GM18508 (cell line): Measurements from ENCODE around the gene HRH3.

Source experiments
- ATAC-seq: cut with Tn5 transposase; IDR thresholded peaks from one replicate; pipeline ENCODE4 v1.9.1; 2021; ENCODE audit warnings: moderate number of reproducible peaks; ENCODE audit not compliant: insufficient read depth, unreplicated experiment

The HRH3 gene

DNA sequence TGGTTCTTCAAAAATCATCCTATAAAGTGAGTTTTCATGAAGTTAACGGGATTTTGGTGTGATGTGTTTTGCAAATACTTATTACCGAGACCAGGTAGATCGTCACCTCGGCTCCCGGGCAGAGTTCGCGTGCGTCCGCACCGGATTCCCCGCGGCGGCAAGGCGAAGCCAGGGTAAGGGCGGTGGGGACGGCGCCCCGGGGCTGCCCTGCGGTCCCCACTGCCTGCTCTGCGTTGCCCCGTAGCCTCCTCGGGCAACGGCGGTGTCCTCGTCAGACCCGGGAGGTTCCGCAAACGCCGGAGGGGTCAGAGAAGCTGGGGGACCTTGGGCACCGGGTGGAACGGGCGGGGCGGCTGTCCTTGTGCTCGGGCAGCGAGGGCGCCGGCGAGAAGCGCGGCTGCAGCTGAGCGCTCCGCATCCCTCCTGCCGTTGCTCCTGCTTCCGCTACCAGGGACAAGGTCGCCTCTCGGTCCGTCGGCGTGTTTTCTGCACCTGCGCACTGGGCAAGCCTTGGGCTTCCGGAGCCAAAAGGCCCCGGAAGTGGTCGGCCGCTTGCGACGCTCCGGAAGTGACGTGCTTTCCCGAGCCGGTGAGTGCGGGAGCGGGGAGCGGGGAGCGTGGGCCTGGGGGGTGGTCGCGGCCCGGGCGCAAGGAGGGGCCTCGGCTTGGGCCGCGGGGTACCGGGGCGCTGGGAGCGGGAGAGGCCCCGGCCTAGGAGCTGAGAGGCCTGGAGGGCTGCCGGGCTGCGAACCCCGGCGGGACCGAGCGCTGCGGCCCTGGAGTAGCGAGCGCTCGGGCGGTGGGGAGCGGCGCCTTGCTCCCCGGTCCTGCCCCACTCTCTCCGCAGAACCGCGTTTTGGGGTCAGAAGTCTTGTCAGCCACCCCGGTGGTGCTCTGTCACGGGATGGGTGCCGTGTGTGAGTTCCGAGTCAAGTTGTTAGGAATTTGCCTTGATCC lies 37.3 kb downstream of the HRH3 start, which contains the start of gene MTG2:
MTG2 (plus strand) TSS at position 560 of the 957 bp plus-strand sequence. CDS start 10,393 bp downstream, outside the sequence.
- ATAC-seq: no peak

GRCh38 chr20:62181808-62182207 lies 38.3 kb downstream of the HRH3 start:
- no peak for ATAC-seq

DNA sequence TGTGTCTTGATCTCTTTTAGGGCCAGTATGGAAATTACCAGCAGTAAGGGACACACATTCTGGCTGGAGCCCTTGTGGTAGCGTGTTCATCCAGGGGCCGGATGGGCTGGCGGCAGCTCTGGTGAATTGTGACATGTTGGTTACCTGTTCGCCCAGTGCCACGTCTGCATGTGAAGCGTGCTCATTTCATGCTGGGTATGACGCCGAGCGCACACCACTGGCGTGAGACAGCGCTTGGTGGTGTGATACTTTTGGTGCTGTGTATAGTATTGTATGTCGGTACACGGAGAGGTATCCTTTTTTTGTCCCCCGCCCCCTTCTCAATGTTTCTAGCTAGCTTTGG lies 40.9 kb downstream of the HRH3 start:
- ATAC-seq: no peak

- no peak for ATAC-seq
Measured at GRCh38 chr20:62178316-62179161, 41.5 kb downstream of the HRH3 start.

- ATAC-seq: no peak
Measured at GRCh38 chr20:62177307-62177706, 42.8 kb downstream of the HRH3 start.

DNA sequence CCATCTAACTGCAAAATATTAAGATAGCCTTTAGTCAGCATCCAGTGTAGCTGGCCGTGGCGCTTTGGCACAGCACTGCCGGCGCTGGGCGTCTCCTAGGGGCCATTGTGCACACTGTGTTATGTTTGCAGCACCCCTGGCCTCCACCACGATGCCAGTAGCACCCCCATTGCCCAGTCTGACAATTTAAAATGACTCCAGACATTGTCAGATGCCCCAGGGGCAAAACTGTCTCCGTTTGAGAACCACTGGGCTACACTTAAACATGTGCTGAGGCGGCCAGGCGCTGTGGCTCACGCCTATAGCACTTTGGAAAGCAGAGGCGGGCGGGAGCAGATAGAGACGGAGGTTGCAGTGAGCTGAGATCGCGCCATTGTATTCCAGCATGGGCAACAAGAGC lies 43.2 kb downstream of the HRH3 start:
- ATAC-seq: no peak

DNA sequence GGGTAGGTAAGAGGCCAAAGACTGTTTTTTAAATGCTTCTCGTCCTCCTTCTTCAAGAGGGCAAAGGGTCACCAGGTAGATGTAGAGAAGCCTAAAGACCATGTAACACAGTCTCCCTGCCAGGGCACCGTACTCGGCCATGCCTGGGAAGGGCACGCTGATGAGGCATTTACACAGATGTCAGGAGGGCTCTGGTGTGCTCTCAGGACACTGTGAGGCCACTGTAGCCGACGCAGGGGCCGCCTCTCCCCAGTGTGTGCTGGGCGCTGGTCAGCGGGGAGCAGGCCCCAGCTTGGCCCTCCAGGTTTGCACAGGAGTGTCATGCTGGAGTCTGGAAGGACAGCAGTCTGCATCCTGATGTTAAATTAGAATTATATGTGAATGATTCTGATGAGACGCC lies 44.4 kb downstream of the HRH3 start:
- no peak for ATAC-seq

DNA sequence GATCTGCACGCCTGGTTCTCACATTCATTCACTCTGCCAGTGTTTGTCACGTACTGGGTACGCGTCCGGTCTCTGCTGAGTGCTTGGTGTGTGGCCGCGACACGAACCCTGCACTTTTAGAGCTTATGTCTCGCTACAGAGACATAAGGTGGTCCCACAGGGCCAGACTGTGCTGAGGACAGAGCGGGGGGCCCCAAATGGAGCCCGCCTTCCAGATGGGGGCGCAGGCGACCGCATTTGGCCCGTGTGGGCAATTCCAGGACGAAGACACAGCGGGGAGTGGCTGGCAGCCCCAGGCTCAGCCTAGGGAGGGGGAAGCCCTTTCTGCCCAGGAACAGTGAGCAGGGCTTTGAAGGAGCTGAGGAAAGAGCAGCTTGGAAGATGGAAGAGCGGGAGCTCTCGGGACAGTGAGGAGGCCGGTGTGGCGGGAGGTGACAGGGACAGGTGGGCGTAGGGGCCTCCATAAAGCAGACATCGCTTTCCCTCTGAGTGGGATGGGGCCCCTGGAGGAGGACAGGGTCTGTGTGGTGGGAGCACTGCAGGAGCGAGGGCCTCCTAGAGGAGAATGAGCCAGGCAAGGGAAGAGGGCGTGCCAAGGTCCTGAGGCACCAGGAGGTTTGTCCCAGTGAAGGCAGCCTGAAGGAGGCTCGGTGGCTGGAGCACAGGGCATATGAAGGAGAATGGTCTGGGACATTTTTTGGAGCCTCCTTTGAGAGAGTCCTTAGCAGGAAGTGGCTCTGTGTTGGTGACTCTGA lies 45.0 kb downstream of the HRH3 start:
- no peak for ATAC-seq

DNA sequence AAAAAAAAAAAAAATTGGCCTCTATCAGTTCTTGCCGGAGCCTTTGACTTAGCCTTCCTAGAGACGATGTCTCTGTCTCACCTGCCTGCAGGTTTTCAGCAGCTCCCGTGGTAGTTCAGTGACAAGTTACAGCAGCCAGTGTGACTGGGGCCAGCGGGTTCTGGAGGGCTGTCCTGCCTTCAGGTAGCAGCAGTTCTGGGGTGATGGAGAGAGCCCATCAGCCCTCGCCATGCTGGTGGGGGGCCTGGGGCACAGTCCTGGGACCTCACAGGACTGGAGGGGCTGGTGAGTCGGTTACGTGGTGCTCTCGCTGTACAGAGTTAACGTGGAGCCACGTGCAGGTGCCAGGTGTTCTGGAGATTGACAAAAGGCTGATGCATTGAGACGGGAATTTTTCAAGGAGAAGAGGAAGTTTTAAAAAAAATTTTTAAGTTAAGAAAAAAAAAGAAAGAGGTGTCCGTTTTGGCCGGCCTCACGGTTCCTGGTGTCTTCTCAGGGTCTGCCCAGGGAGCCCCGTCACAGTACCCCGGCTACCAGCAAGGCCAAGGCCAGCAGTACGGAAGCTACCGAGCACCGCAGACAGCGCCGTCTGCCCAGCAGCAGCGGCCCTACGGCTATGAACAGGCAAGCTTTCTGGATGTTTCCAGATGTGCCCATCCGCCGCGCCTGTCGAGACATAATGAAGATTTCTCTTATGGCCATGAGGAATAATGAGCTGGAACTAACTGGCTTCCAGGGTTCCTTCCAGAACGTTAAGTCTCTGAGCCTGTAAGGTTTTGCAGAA lies 45.9 kb downstream of the HRH3 start:
- no peak for ATAC-seq

DNA sequence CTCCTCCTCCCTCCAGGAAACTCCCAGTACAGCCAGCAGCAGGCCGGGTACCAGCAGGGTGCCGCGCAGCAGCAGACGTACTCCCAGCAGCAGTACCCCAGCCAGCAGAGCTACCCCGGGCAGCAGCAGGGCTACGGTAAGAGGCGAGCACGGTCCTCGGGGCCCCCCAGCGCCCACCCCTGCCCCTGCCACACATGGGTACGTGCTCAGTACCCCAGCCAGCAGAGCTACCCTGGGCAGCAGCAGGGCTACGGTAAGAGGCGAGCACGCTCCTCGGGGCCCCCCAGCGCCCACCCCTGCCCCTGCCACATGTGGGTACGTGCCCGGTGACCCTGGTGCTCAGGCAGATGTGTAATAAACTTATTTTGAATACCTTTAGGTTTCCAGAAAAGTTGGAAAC lies 47.4 kb downstream of the HRH3 start:
- no peak for ATAC-seq

DNA sequence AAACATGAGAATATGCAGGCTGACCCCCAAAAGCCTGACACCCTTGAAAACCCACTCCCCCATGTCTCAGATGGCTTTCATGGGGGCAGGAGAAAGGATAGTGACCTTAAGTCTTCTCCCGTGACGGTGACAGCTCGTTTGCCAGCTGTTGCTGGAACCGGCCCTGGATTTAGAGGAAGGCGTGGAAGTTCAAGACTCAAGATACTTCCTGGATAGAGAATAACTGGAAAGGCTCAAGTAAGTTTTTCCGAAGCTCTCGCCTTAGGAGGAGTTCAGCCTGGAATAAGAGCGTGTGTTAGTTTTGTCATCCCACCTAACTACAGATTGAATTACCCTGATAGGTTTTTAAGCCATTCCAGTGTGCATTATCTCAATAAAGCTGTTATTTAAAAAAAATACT lies 48.8 kb downstream of the HRH3 start:
- no peak for ATAC-seq

GRCh38 chr20:62170536-62170935 lies 49.5 kb downstream of the HRH3 start:
- no peak for ATAC-seq

GRCh38 chr20:62168890-62169435 lies 51.1 kb downstream of the HRH3 start:
- no peak for ATAC-seq

DNA sequence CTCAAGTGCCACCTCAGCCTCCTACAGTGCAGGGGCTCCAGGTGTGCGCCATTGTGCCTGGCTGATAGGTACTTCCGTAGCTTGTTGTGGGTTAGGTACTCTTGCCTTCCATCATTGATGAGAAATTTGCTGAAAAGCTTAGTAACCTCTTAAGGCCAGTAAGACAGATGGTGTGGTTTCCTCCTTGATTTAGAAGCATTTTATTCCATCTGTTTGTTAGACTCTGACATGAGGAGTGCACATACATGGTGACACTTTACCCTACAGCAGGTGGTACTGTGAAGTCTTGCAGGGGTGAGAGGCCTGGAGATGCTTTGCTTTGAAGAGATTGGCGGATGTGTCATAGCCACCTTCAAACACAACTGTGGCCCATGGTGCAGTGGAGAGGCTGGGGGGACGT lies 52.0 kb downstream of the HRH3 start:
- ATAC-seq: no peak

DNA sequence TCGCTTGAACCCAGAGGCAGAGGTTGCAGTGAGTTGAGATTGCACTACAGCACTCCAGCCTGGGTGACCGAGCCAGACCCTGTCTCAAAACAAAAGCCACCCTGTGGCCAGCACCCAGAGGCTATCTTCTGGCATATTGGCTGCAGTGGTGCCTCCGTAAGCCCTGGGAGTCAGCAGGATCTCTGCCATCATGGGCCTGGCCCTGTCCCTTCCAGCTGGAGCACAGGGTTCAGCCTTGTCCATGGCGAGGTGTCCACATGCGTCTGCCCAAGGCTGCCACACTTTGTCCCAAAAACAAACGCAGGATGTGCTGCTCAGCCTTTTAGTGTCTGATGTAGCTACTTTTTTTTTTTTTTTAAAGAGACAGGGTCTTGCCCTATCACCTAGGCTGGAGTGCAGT lies 52.6 kb downstream of the HRH3 start:
- ATAC-seq: no peak

GRCh38 chr20:62165762-62166399 lies 54.2 kb downstream of the HRH3 start:
- ATAC-seq: no peak
